ENCODE measurements around the gene SMG6.

SMG6 gene

GRCh38 chr17:2197271-2197670 lies 106.3 kb downstream of the SMG6 start:
- no peak for DNase-seq

GRCh38 chr17:2195729-2196128 lies 107.9 kb downstream of the SMG6 start:
- DNase-seq, result no peak

GRCh38 chr17:2194889-2195335 lies 108.7 kb downstream of the SMG6 start:
- no peak for DNase-seq

DNA sequence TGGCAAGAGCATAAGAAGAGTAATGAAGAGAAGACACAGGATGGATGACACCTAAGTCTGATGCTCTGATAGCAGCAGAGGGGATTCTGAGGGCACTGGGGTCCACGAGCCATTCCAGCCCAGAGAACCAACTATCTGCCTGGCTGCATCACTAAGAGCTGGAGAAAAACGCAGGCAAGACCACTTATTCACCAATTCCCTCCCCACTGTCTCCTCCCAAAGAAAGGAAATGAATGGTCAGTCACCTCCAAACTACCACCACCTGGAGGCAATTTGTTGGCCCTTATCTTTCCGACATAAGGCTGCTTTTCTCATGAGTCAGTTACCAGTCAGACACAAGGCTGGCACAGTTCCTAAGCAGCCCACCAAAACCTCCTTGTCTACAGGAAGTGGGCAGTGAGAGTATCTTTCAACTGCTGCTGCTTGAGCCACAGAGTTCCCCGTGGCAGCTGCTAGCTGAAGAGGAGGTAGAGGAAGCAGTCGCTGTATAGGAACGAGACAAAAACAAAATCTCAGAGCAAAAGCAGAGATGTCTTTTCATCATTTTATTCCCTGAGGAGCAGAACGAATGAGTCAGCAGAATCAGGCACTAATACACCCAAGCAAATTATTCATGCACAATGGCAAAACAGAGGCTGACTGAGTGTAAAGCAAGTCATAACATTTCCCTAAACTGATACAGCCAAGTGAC lies 111.1 kb downstream of the SMG6 start:
- DNase-seq, result peak; percentile 18

- no peak for DNase-seq
Measured at GRCh38 chr17:2191785-2192184, 111.8 kb downstream of the SMG6 start.

GRCh38 chr17:2191227-2191626 lies 112.4 kb downstream of the SMG6 start:
- no peak for DNase-seq

- DNase-seq, result no peak
Measured at GRCh38 chr17:2190014-2190413, 113.6 kb downstream of the SMG6 start.

DNA sequence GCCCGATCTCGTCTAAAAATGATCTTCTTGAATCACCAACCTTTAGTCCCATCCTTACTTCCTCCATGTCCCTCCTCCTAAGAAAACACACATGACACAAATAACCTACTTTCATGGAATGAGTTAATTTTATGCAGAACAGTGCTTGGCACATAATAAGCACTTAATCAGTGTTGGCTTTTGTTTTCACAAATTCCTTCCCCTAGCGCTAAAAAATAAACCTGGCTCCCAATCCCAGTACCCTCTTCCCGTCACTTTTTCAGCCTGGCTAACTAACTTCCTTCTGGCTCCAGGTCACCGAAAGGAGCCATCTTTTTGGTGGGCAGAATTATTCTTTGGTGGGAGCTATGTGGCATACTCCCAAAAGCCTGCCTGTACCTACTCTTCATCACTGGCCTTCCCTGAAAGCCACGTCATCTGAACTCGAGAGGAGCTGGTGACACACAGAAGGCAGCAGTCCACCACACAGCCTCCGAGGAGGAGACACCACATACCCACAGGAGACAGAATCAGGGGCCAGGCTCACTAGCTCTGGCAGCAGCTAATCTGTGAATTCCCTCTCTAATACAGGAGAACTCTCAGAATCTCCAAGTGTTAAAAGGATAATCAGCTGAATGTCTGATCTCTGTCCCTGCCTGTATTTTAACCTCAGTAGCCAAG lies 114.5 kb downstream of the SMG6 start:
- DNase-seq, result no peak

GRCh38 chr17:2187758-2188157 lies 115.8 kb downstream of the SMG6 start:
- DNase-seq, result no peak

GRCh38 chr17:2186937-2187336 lies 116.6 kb downstream of the SMG6 start:
- no peak for DNase-seq

GRCh38 chr17:2184993-2185931 lies 118.3 kb downstream of the SMG6 start:
- no peak for DNase-seq

DNA sequence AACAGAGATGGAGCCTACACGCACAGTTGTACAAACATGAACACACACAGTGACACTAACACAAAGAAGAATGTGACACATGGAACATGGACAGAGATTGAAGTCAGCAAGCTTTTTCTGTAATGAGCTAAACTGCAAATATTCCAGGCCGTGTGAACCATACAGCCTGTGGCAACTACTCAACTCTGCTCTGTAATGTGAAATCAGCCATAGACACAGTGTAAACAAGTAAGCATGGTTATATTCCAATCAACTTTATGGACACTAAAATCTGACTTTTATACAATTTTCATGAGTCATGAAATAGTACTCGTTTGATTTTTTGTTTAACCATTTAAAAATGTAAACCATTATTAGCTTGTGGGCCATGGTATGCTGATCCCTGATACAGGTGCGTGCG lies 120.2 kb downstream of the SMG6 start:
- no peak for DNase-seq

DNA sequence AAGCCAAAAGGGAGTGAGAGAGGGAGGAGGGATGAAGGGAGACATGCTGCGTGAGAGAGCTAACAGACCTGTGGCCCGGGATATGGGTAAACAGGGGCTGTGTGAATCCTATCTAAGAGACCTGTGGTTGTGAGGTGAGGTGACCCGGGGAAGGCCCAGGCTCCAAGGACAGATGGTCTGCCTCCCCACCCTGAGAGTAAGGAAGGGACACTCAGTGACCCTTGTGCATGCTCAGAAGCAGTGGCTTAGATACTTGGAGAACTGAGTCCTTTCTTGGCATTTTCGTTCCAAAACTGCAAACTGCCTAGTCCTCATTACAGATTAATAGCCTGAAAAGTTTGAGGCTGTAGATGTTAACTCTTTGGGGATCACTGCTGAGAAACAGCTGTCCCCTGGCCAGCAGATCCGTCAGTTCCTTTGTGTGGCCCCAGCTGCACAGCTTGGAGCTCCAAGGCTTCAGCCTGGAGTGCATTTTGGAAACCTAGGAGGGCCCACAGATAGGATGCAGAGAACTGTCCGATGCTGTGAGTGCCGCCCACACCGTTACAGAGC lies 121.6 kb downstream of the SMG6 start:
- DNase-seq, result no peak

GRCh38 chr17:2181206-2181896 lies 122.2 kb downstream of the SMG6 start:
- DNase-seq, result no peak

GRCh38 chr17:2180768-2181167 lies 122.8 kb downstream of the SMG6 start:
- no peak for DNase-seq

DNA sequence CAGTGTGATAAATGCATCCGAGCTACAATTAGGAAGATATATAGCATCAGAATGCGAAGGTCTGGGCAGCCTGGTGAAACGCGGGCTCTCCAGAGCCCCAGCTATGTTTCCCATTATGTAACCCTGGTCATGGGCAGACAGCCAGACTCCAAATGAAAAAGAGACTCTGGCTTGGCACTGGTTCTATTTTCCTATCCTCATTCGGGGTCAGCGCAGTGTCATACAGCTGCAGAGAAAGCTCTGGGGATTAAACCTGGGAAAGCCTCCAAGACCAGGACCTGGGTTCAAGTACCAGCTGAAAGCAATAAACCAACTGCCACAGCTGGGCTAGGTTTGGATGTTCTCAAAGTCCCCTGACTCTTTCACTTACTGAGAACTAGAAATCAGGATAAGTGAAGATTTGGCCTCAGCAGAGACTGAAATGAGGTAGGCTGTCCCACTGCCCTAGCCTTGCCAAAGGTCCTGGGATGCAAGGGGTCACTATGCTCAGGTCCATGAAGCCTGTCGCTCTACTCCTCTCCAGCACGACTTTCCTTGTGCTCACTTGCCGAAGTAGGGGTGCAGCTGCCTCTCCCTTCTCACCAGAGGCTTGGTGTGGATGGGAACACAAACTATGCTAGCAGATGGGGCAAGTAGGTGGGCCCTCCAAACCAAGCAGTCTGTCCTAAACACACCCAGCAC lies 123.8 kb downstream of the SMG6 start:
- DNase-seq, result no peak

DNA sequence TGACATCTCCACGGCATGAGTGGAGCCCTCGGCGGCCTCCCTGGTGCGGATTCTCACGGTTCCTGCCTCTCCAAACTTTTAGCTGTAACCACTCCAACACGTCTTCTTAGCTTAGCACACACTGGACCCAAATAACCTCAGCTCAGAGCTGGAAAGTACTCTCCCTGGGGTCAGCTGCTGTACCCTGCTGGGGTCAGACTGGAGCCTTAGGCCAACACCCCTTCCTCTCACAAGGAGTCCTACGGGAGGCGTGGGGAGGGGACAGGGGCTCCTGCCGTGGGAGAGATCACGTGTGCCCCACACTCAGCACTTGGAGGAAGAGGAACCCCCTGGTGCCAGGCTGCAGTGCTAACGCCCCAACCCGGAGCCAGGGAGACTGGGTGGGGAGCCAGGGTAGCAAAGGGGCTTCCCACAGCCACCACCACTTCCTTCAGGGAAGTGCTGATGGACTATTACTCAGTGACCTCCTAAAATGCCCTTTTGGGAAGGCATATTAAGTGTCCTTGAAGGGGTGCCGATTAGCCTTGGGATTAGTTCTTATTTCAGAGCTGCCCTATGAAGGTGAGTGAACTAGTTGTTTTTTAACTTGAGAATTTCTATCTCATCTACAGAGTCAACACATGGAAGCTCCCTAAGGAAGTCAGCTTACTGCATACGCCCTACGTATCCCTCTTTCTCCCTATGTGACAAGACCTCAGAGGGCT lies 124.6 kb downstream of the SMG6 start:
- no peak for DNase-seq

DNA sequence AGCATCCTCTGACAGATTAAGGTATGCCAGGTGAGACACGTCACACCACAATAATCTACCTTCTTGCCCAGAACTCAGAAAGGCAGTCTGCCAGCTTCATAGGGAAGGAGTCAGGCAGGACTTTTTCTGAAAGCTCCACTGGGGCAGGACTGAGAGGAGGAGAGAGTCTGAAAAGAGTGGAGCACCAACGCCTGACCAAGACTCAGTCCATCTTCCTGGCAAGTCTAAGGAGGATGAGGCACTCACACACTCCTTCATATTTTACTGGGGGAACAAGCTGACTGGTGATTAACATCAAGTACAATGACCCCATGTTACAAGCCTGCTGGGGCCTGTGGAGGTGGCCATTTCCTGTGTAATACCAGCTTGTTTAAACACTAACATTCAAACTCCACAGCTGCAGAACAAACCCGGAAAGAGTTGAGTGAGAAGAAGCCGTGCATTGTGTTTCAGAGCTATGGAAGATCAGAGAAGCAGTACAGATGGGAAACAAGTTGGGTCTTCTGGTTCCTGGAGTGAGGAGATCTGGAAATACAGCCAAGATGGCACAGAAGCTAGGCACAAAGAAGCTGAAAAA lies 126.3 kb downstream of the SMG6 start:
- DNase-seq, result no peak

- DNase-seq, result no peak
Measured at GRCh38 chr17:2176499-2177169, 127.0 kb downstream of the SMG6 start.

DNA sequence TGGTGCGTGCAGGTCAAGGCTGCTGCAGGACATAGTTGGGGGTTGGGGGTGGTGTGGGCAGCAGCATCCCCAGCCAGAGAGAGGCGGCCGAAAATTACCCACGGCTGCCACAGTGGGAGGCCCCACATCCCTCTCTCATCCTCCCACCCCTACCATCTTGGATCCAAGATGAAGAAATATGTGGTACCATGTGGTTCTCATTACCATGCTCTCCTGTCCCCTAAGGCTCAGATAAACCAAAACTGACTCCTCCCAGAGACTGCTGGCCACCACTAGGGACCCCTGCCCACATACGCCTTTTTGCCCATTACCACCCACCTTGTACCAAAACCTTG lies 128.3 kb downstream of the SMG6 start:
- no peak for DNase-seq
